ENCODE data around the gene TADA3.

The TADA3 gene

DNA sequence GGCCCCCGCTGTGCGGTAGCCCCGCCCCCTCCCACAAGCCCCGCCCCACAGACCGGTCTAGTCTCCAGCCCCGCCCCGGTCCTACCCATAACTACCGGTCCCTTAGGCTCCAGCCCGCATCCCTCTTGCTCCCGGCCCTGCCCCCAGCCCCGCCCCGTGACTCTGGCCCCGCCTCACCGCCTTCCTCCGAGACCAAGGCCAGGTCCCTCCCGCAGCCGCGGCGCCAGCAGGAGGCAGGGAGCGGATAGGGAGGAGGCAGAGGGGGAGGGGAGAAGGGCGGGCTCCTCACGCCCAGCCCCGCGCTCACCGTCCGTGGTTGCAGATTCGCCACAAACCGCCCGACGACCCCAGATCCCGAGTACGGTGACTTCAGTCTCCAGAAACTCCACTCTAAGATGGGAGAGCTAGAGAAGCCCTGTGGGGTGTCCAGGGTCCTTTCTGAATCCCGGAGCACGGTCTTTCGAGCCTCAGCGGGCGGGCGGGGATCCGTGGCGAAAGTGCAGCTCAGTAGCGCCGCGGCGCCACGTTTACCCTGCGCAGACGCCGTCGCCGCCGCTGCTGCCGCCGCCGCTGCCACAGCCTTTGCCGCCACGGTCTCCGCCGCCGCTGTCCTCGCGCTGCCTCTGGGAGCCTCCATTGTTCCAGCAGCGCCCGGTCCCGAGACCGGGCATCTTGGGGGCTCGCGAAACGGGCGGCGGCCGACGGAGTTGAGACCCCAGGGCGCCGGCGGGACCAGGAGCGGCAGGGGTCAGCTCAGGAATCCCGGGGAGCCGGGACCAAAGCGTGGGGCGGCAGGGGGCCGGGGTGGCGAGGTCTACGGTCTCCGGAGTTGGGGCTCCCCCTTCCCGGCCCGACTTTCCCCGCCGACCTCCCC lies 60.8 kb downstream of the TADA3 start, which contains the start of gene BRPF1:
TSS of gene BRPF1 (plus strand) at position 530 of the 874 bp plus-strand sequence. CDS start 2,406 bp downstream, outside the sequence.
- TF ChIP-seq, protein P1, sequence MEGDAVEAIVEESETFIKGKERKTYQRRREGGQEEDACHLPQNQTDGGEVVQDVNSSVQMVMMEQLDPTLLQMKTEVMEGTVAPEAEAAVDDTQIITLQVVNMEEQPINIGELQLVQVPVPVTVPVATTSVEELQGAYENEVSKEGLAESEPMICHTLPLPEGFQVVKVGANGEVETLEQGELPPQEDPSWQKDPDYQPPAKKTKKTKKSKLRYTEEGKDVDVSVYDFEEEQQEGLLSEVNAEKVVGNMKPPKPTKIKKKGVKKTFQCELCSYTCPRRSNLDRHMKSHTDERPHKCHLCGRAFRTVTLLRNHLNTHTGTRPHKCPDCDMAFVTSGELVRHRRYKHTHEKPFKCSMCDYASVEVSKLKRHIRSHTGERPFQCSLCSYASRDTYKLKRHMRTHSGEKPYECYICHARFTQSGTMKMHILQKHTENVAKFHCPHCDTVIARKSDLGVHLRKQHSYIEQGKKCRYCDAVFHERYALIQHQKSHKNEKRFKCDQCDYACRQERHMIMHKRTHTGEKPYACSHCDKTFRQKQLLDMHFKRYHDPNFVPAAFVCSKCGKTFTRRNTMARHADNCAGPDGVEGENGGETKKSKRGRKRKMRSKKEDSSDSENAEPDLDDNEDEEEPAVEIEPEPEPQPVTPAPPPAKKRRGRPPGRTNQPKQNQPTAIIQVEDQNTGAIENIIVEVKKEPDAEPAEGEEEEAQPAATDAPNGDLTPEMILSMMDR (IDR thresholded peaks at IDR 0.05; ENCODE audit: low read depth, low read length): peak; percentile 12
- H3K4me3 ChIP-seq (replicated peaks in 1 of 2; ENCODE audit: low read depth in 2 of 2, low read length in 2 of 2): peak within 1 kb of the TSS; percentile 96 to 97
- DNase-seq (ENCODE audit: low read depth in 2 of 2): peak; percentile 99 to 100

DNA sequence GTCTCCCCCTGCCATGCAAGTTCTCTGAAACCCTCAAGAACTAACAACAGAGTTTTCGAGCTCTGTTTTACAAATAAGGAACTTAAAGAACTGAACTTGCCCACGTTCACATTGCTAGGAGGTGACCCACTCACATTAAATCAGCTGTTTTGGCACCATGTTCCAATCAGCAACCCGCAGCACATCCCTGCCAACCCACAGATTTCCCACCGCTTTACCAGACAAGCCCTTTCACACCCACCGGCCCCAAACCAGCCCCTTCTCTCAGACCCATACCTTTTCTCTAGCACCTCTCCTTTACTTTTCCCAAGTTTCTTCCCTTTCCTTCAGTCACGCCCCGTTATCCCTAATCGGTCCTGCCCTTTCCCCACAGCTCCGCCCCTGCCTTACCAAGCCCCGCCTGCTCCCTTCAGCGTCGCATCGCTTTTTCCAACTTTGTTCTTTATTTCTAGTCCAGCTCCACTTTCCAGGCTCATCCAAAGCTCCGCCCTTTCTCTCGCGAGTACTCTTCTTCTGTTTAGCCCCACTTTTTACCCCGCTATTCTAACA lies 61.5 kb downstream of the TADA3 start:
- no peak for DNase-seq (ENCODE audit: low read depth in 2 of 2)
- peak overlapping the region; percentile 48 to 58 for H3K4me3 ChIP-seq (replicated peaks in 1 of 2; ENCODE audit: low read depth in 2 of 2, low read length in 2 of 2)
- TF ChIP-seq, protein P1 (IDR thresholded peaks at IDR 0.05; ENCODE audit: low read depth, low read length): no peak
